BLaER1 (cell line): Measurements from ENCODE around the gene FREM3.
A peak's percentile ranks its signal among the peaks of the same experiment; 100 is the strongest.

Source experiments
- H3K27ac ChIP-seq: shearing (Covaris generic); formaldehyde crosslinking; 2 replicates; pipeline ENCODE4 v1.8.1; 2022
- H3K27me3 ChIP-seq: shearing (Covaris generic); formaldehyde crosslinking; 2 replicates; pipeline ENCODE4 v1.8.1; 2022
- H3K36me3 ChIP-seq: shearing (Covaris generic); formaldehyde crosslinking; 2 replicates; pipeline ENCODE4 v1.8.1; 2022
- H3K4me1 ChIP-seq: shearing (Covaris generic); formaldehyde crosslinking; 2 replicates; pipeline ENCODE4 v1.8.1; 2022
- H3K4me2 ChIP-seq: shearing (Covaris generic); formaldehyde crosslinking; 2 replicates; pipeline ENCODE4 v1.8.1; 2022
- H3K4me3 ChIP-seq: shearing (Covaris generic); formaldehyde crosslinking; 2 replicates; pipeline ENCODE4 v1.8.1; 2022
- H3K9ac ChIP-seq: shearing (Covaris generic); formaldehyde crosslinking; 2 replicates; pipeline ENCODE4 v1.8.1; 2022
- H3K9me3 ChIP-seq: shearing (Covaris generic); formaldehyde crosslinking; 2 replicates; pipeline ENCODE4 v1.8.1; 2022
- H4K20me1 ChIP-seq: shearing (Covaris generic); formaldehyde crosslinking; 2 replicates; pipeline ENCODE4 v1.8.1; 2022
- Cebpa-rat ChIP-seq: shearing (Covaris generic); IDR thresholded peaks from 2 replicates; pipeline ENCODE4 v1.8.1; 2022

The FREM3 gene

DNA sequence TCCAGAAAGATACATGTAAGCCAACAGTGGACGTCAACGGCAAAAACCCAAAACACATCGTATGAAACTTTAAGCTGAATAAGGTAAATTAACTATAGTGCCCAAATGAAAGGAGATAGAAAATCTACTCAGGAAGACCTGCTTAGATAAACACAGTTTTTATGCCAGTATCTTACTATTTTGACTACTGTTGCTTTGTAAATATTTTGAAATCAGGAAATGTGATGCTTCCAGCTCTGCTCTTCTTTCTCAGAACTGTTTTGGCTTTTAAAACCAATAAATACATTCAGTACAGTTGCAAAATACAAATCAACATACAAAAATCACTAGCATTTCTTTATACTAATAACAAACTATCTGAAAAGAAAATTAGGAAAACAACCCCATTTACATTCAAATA is 103.2 kb downstream of the FREM3 start:
- Histone ChIP-seq H3K27ac (no peak overlapping the region), H3K4me2 (no peak overlapping the region), H3K9me3 (peaks cover 8% of the 10 kb centered on the region; the same call in 1 of the 2 replicates), H3K27me3 (no peaks in the 10 kb centered on the region), H4K20me1 (no peaks in the 10 kb centered on the region), H3K9ac (no peak overlapping the region), H3K4me3 (no peak overlapping the region), H3K4me1 (no peaks in the 10 kb centered on the region), H3K36me3 (no peaks in the 10 kb centered on the region)
- no peak for TF ChIP-seq Cebpa-rat

DNA sequence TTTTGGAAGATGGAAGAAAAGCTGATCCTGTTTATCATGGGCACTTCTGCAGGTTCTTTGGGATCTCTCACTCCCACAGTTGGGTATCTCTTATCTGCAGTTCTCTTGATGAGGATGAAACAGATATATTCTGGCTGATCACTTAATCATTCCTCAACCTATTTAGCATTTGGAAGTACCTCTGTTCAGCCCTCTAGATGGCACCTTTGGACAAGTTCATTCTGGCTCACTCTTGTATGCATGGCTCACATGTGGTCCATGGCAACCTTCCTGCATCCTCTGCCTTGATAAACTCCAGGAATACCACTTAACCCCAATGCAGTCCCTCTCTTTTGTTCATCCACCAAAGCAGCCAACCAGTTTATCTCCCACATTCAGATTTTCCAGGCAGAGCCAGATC is 112.8 kb downstream of the FREM3 start:
- Histone ChIP-seq H4K20me1 (no peaks in the 10 kb centered on the region), H3K4me1 (peaks cover 10% of the 10 kb centered on the region), H3K4me2 (no peak overlapping the region), H3K27ac (no peak overlapping the region), H3K4me3 (no peak overlapping the region), H3K9me3 (peaks cover 13% of the 10 kb centered on the region), H3K36me3 (no peaks in the 10 kb centered on the region), H3K9ac (no peak overlapping the region), H3K27me3 (no peaks in the 10 kb centered on the region)
- no peak for TF ChIP-seq Cebpa-rat

DNA sequence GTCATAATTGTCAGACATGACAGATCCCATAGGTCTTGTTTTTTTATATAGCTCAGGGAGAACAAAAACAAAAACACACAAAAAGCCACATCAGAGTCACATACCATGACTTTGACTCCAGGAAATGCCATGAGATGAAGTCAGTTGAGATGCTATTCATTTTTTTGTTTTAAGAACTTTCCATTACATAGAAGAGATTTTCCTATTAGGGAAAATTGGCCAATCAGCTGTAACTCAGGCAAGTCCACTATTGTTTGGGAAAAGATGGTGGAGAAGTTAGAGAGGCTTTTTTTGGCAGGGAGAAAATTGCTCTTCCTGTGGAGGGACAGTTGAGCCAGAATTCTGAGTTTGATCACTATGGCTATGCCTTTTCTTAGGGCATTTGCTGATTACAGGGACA is 114.4 kb downstream of the FREM3 start:
- Histone ChIP-seq H4K20me1 (no peaks in the 10 kb centered on the region), H3K27ac (no peak overlapping the region), H3K9ac (no peak overlapping the region), H3K27me3 (no peaks in the 10 kb centered on the region), H3K4me1 (peaks cover 22% of the 10 kb centered on the region), H3K9me3 (peaks cover 20% of the 10 kb centered on the region), H3K36me3 (no peaks in the 10 kb centered on the region), H3K4me3 (no peak overlapping the region), H3K4me2 (no peak overlapping the region)
- no peak for TF ChIP-seq Cebpa-rat

DNA sequence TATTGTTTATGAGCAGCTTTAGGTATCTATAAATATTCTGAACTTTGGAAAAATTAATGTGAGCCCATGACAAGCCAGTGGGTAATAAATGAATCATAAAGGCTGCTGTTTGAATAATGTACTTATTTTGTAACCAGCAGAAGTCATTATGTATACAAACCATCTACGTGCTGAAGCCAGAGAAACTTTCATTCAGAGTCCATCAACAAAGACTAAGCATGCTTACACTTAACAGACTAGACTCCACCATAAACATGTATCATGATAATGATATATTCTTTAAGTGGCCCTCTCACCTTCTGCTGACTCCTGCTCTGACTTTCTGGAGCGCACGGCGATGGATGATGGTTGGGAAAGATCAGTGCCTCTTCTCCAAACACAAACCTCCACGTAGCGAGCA is 114.9 kb downstream of the FREM3 start:
- Histone ChIP-seq H3K4me3 (no peak overlapping the region), H3K27ac (no peak overlapping the region), H3K4me2 (no peak overlapping the region)

DNA sequence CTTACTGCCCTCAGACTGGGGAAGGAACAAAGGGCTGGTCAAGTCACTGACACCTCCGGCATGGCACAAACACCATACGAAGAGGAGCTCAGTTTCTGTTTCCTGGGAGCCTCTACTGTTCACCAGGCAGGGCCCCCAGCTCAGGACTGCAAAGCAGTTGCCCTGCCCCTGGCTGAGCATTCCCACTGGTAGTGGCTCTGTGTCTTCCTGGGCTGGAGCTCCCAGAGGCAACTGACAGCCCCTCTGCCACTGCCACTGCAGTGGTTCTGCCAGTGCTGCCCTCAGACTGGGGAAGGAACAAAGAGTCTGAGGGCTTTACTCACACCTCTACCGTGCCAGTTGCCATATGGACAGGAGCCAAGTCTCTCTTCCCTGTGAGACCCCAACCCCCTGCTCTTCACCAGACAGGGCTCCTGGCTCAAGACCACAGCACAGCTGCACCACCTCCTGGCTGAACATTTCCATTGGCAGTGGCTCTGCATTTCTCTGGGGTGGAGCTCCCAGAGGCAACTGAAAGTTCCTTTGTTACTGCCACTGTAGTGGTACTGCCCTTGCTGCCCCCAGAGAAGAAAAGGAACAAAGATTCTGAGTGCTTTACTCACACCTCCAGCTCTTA is 119.0 kb downstream of the FREM3 start:
- Histone ChIP-seq H3K27ac (peak overlapping the region; percentile 60; the same call in 1 of the 2 replicates), H3K9ac (0 out of 2 replicates have a peak overlapping the region, but pooled peaks have one; percentile 1), H3K36me3 (no peaks in the 10 kb centered on the region), H3K4me1 (peaks cover 31% of the 10 kb centered on the region), H3K9me3 (peaks cover 20% of the 10 kb centered on the region), H3K4me2 (peak overlapping the region; percentile 56), H3K4me3 (no peak overlapping the region), H4K20me1 (no peaks in the 10 kb centered on the region), H3K27me3 (no peaks in the 10 kb centered on the region)
- no peak for TF ChIP-seq Cebpa-rat

More for the DNA sequence above, 114.9 kb downstream of the FREM3 start:
- H3K36me3 ChIP-seq = no peaks in the 10 kb centered on the region
- H4K20me1 ChIP-seq = no peaks in the 10 kb centered on the region
- peaks cover 20% of the 10 kb centered on the region for H3K9me3 ChIP-seq
- TF ChIP-seq Cebpa-rat = no peak
- H3K4me1 ChIP-seq = peaks cover 27% of the 10 kb centered on the region
- no peak overlapping the region for H3K9ac ChIP-seq
- H3K27me3 ChIP-seq = no peaks in the 10 kb centered on the region

DNA sequence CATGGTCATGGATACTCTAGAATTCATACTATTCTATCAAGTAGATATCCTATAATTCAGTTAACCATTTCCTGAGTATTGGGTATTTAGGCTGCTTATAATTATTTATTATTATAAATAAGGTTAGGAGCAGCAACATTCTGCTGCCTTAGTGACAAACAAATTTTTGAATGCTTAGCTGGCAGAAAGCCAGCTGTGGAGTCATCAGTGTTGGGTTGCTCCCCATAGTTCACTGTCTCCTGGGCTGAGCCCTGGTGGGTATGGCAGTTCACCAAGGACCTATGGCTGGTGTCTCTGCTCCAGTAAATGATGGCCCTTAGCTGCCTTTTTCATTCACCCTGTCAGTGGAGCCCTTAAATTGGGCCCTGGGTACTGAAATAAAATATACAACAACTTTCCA is 125.1 kb downstream of the FREM3 start:
- Histone ChIP-seq H4K20me1 (no peaks in the 10 kb centered on the region), H3K9ac (no peak overlapping the region), H3K36me3 (no peaks in the 10 kb centered on the region), H3K27me3 (no peaks in the 10 kb centered on the region), H3K9me3 (no peaks in the 10 kb centered on the region), H3K27ac (no peak overlapping the region), H3K4me1 (peaks cover 3% of the 10 kb centered on the region), H3K4me2 (no peak overlapping the region), H3K4me3 (no peak overlapping the region)
- no peak for TF ChIP-seq Cebpa-rat

DNA sequence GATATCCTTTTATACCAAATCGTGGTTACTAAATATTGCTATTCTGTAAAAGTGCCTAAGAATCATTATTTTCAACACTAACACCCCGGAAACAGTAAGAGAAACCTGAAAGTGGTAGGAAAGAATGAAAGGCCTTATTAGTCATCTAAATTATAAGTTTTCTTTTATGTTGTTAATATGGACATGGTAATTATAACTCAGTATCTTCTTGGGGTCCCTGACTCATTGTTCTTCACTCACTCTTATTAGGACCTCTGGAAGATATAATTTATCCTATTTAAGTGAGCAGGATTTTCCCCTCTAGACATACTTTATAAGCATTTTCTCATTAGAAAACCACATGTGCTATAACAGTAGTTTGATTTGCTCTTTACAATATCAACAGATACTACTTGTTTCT is 136.0 kb downstream of the FREM3 start:
- no peak overlapping the region for H3K27ac ChIP-seq
- no peak for TF ChIP-seq Cebpa-rat
- no peaks in the 10 kb centered on the region for H3K4me1 ChIP-seq
- H3K36me3 ChIP-seq = peaks cover 4% of the 10 kb centered on the region; the same call in 1 of the 2 replicates
- no peak overlapping the region for H3K4me3 ChIP-seq
- H4K20me1 ChIP-seq = no peaks in the 10 kb centered on the region
- no peaks in the 10 kb centered on the region; the same call in 1 of the 2 replicates for H3K27me3 ChIP-seq
- no peak overlapping the region for H3K4me2 ChIP-seq
- H3K9me3 ChIP-seq = peaks cover 4% of the 10 kb centered on the region
- H3K9ac ChIP-seq = no peak overlapping the region

DNA sequence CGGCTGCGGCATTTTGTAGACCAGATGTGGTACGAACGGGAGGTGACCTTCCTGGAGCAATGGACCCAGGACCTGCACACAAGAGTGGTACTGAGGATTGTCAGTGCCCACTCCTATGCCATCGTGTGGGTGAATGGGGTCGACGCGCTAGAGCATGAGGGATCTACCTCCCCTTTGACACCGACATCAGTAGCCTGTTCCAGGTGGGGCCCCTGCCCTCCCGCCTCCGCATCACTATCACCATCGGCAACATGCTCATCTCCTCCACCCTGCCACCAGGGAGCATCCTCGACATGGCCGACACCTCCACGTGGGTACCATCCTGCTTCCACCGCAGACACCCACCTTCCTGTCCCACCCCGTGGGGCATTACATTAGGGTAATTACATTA is 140.7 kb downstream of the FREM3 start:
- no peak overlapping the region for H3K9ac ChIP-seq
- no peak overlapping the region for H3K4me3 ChIP-seq
- no peaks in the 10 kb centered on the region for H4K20me1 ChIP-seq
- peaks cover 13% of the 10 kb centered on the region for H3K9me3 ChIP-seq
- no peaks in the 10 kb centered on the region; the same call in 1 of the 2 replicates for H3K27me3 ChIP-seq
- H3K36me3 ChIP-seq = peaks cover 36% of the 10 kb centered on the region
- H3K27ac ChIP-seq = no peak overlapping the region
- H3K4me2 ChIP-seq = no peak overlapping the region
- TF ChIP-seq Cebpa-rat = no peak
- H3K4me1 ChIP-seq = no peaks in the 10 kb centered on the region

DNA sequence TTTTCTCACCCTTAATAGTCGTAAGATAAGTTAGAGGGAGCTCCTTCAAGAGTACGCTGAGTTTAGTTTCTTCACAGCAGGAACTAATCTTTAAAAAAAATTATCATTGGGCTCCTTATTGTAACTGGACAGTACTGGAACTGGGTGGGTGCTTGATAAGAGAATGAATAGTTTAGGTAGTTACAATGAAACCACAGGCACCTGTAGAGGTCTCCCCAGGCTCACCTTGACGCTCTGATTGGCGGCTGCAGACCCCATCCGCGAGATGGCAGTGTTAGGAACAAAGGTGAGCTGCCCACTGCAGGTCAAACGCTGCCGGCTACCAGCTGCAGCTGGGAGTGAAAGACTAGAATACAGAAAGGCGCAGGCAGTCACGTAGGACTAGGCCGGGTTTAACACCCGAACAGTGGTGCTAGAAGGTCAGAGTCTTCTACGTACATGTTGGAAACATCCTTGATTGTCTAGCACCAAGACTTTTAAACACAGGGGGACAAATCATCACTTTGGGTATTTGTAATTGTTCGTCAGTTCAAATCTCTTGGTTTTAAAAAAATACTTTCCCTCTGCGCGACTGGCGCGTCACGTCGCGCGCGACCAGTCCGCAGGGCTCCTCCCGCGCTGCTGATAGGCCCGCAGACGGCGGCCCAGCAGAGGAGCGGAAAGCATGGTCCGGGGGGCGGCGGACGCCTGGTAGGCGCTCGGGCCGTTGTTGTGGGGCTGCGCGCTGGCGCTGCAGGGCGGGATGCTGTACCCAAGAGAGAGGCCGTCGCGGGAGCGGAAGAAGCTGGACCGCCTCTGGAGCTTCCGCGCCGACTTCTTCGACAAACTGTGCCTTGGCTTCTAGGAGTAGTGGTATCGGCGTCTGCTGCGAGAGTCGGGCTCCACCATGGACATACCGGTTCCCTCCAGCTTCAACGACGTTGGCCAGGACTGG is 141.4 kb downstream of the FREM3 start:
- Histone ChIP-seq H4K20me1 (no peaks in the 10 kb centered on the region), H3K9ac (no peak overlapping the region), H3K27me3 (no peaks in the 10 kb centered on the region; the same call in 1 of the 2 replicates), H3K4me2 (no peak overlapping the region), H3K36me3 (peaks cover 40% of the 10 kb centered on the region), H3K27ac (no peak overlapping the region), H3K4me1 (no peaks in the 10 kb centered on the region), H3K9me3 (peaks cover 13% of the 10 kb centered on the region), H3K4me3 (no peak overlapping the region)
- TF ChIP-seq Cebpa-rat = no peak

DNA sequence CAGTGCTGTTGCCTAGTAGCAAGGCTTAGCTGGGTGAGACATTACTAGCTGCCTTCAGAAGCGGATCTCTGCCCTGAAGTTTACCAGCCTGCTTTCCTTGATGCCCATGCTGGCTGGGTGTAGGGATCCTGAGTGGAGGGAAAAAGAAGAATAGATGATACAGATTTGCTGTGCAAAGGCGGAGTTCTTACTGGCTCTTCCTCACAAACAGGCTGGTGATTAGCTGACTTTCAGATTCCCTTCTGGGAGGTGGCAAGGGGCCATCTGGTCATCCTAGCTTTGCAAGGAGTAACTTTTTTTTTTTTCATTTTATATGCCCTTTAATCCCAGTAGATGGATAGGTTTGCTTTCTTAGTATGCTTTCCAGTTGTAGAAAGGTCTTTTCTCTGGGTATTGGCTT is 142.2 kb downstream of the FREM3 start:
- Histone ChIP-seq H4K20me1 (no peaks in the 10 kb centered on the region), H3K4me1 (no peaks in the 10 kb centered on the region), H3K27ac (no peak overlapping the region), H3K9me3 (peaks cover 13% of the 10 kb centered on the region), H3K4me2 (no peak overlapping the region), H3K36me3 (peaks cover 48% of the 10 kb centered on the region), H3K9ac (no peak overlapping the region), H3K27me3 (no peaks in the 10 kb centered on the region; the same call in 1 of the 2 replicates), H3K4me3 (no peak overlapping the region)
- TF ChIP-seq Cebpa-rat = no peak
